Epidermal melanocyte (primary cell): ENCODE measurements around the gene AMMECR1L.
"Not testable (repeated sequence)": the region's sequence is repeated elsewhere in the genome, so short reads cannot be mapped to it uniquely, and the experiment has no call there.

ENCODE experiments used
- DNase-seq: peaks from one replicate; pipeline ENCODE4 v3.0.0; 2011; ENCODE audit warnings: low spot score; ENCODE audit not compliant: insufficient read length

Gene AMMECR1L

DNA sequence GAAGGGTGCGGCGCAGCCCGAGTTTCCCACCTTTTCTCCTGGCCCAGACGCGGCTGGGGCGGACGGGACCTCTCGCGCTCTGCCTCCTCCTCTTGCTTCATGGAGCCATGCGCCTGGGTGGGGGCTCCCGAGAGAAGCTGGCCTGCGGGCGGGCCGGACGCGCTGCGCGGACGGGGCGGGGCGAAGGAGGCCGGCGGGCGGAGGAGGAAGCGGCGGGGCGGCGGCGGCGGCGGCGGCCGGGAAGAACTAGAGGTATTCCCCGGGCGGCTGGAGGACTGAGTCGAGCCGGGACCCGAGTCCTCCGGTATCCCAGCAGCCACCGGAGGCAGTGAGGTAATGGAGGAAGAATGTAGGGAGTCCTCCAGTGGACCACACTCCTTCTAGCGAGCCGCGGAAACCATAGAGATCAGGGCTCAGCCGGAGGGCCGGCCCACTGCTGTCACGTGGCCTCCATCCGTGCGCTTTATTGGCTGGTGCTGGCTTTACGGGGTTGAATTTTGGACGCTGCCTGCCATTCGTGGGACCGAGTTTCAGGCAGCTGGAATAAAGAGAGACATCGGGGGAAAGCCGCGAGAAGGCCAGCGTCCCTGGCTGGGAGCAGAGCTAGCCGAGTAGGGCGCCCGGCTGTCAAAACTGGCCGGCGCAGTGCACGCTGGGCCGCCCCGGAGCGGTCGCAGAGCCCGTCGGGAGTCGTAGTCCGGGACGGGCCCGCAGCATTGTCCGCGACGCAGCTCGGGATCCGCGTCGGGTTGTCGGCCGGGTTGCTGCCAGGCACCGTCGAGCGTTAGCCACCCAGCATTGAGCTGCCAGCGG is at the start of gene AMMECR1L:
Gene AMMECR1L (minus strand): TSS at position 177 of the 813 bp plus-strand sequence. CDS start 11,722 bp downstream, outside the sequence.
- DNase-seq: not testable (repeated sequence)

DNA sequence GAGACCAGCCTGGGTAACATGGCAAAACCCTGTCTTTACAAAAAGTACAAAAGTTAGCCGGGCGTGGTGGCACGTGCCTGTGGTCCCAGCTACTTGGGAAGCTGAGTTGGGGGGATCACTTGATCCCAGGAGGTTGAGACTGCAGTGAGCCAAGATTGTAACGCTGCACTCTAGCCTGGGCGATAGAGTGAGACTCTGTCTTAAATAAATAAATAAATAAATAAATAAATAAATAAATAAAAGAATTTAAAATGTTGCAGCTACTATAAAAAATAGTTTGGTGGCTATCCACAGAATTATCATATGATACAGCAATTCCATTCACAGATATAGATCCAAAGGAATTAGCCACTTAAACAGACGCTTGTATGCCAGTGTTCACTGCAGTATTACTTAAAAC is 49.6 kb upstream of the AMMECR1L start:
- DNase-seq: no peak

DNA sequence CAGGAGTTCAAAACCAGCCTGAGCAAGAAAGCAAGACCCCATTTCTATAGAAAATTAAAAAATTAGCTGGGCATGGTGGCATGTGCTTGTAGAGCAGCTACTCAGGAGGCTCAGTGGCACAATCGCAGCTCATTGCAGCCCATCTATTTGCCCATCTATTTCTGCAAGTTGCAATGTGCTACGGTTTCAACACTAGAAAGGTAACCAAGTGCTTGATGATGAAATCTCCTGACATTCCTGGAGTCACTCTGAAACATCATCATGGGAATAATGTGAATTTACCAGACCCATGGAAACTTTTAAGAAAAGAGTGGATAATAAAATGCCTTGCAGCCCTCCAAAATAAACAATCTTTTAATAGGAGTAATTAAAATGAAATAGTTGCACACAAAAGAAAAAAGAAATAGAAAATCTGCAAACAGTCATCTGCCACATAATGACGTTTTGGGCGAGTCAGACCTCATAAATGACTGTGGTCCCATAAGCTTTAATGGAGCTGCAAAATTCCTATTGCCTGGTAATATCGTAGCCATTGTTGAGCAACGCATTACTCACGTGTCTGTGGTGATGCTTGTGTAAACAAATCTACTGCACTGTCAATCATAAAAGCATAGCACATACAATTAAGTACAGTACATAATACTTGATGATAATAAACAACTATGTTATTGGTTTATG is 46.6 kb upstream of the AMMECR1L start:
- peak; percentile 35 for DNase-seq

DNA sequence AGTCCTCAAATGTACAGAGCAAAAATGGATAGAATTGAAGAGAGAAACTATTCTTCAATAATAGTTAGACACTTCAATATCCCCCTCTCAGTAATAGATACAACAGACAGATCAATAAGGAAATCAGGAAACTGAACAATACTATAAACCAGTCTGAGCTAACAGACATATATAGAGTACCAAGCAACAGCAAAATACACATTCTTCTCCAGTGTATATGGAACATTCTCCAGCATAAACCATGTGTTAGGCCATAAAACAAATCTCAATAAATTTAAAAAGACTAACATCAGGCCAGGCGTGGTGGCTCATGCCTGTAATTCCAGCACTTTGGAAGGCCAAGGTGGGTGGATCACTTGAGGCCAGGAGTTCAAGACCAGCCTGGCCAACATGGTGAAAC is 43.7 kb upstream of the AMMECR1L start:
- no peak for DNase-seq

DNA sequence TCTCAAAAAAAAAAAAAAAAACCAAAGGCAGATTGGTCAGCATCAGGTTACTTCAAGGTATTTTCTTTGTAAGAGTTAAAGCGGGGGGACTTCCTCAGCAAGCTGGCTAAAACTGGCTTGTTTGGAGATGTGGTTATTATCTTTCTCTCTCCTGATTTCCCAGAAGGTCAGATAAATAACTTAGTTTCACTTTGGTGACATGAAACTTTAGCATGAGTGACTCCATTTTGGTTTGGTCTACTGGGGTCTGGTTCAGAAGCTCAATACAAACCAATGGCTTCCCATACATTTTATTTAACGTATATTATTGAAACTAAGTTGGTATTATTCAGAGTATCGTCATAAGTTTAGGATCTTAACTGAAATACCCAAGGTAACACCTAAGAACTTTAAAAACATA is 41.6 kb upstream of the AMMECR1L start:
- DNase-seq: no peak

DNA sequence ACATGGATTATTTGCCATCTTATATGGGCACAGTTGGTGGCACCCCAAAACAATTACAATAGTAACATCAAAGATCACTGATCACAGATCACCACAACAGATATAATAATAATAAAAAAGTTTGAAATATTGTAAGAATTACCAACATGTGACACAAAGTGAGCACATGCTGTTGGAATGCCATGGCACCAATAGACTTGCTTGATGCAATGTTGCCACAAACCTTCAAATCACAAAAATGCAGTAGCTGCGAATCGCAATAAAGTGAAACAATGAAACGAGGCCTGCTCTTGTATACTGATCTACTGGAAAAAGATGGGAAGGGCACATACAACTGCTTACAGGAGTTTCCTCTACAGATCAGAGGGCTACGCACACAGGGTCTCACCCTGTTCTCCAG is 32.2 kb upstream of the AMMECR1L start:
- DNase-seq: no peak

DNA sequence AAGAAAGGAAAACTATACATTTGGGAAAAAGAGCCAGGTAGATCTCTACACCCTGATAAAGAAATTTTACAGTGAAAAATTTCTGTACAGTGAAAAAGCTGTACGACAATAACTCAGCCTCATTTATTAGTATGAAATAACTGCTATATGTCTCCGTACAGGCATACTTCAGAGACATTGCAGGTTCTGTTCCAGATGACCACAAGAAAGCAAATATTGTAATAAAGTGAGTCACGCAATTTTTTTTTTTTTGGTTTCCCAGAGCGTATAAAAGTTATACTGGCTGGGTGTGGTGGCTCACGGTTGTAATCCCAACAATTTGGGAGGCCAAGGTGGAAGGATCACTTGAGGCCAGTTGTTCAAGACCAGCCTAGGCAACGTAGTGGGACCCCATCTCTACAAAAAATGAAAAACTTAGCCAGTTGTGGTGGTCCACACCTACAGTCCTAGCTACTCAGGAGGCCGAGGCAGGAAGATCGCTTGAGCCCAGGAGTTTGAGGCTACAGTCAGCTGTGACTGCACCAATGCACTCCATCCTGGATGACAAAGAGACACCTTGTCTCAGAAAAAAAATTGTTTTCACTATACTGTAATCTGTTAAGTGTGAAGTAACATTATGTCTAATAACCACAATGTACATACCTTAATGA is 28.2 kb upstream of the AMMECR1L start:
- no peak for DNase-seq

DNA sequence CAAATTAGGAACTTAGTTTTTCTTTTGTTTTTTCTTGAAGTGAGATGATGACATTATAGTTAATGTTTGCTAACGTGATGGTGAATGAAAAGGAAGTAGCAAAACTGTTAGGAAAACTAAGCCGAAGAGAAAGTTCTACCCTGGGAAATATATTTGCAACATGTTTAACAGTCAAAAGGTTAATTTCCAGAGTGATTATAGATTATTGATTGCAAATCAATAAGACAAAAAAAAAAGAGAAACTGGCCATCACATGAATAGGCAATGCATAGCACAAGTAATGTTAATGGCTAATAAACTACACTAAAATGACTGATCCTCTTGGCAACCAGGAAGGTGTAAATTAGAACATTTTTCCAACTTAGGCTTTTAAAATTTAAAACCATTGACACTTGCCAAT is 26.0 kb upstream of the AMMECR1L start:
- no peak for DNase-seq

DNA sequence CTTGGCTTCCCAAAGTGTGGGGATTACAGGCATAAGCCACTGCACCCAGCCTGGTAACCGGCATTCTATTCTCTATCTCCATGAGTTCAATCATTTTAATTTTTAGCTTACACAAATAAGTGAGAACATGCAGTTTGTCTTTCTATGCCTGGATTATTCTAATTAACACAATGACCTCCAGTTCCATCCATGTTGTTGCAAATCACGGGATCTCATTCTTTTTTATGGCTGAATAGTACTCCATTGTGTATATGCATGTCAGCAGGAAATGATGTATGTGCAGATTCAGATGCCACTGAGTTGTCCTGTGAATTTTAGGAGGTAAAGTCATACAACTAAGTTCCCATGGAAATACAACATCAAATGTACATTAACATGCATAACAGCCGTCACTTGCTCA is 24.7 kb upstream of the AMMECR1L start:
- DNase-seq: no peak

DNA sequence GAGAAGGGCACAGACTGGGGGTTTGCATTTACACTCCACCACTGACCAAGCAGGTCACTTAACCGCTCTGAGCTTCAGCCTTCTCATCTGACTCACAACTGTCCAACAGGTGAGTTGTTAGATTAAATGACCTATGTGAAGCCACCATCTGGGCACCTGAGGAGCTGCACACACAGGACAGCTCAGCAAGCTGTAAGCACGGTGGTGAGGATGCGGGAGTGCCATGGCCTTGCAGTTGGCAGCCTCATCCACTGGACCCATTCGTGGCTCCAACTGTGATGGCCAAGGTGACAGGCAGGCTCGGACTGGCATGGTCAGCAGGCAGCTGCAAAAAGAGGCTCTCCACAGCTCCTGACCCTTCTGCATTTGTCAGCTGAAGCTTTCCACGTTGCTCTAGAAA is 23.3 kb upstream of the AMMECR1L start:
- DNase-seq: no peak

DNA sequence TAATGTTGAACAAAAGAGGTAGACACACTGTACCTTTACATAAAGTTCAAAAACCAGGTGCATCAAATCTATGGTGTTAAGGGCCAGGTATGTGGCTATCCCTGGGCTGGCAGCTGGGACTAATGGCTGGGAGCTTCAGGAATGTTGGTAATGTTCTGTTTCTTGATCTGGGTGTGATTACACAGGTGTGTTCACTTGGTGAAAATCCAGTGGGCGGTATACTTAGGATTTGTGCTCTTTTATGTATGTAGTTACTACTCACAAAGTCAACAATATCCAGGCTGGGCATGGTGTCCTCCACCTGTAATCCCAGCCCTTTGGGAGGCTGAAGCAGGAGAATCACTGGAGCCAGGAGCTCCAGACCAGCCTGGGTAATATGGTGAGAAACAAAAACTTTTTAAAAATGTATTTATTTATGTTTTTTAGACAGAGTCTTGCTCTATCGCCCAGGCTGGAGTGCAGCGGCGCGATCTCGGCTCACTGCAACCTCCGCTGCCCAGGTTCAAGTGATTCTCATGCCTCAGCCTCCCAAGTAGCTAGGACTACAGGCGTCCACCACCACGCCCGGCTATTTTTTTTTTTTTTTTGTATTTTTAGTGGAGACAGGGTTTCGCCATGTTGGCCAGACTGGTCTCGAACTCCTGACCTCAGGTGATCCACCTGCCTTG is 22.1 kb upstream of the AMMECR1L start:
- DNase-seq: not testable (repeated sequence)

DNA sequence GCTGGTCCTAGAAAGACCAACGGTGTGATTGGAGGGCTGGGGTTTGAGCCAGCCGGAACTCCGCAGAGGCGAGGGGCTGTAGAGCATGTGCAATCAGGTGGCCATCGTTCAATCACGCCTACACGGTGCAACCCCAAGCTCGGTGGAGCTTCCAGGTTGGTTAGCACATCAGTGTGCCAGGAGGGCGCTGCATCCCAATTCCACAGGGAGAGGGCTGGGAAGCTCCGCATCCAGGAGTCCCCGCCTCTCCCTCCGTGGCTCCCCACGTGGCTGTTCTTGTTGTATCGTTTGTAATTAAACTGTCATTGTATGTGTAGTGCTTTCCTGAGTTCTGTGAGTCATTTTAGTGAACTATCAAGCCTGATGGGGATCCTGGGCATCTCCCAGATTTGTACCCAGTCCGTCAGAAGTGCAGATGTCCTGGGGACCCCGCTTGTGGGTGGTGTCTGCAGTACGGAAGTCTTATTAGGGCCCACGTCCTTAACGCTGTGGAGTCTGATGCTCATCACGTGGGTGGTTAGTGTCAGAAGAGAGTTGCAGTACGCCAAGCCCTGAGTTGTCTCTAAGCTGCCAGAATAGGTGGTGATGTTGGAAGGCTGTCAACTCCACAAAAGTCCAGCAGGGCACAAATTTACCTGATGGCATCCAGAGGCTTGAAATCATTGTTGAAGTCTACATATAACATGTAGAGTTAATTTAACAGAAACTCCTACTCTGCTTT is 20.6 kb upstream of the AMMECR1L start:
- no peak for DNase-seq

DNA sequence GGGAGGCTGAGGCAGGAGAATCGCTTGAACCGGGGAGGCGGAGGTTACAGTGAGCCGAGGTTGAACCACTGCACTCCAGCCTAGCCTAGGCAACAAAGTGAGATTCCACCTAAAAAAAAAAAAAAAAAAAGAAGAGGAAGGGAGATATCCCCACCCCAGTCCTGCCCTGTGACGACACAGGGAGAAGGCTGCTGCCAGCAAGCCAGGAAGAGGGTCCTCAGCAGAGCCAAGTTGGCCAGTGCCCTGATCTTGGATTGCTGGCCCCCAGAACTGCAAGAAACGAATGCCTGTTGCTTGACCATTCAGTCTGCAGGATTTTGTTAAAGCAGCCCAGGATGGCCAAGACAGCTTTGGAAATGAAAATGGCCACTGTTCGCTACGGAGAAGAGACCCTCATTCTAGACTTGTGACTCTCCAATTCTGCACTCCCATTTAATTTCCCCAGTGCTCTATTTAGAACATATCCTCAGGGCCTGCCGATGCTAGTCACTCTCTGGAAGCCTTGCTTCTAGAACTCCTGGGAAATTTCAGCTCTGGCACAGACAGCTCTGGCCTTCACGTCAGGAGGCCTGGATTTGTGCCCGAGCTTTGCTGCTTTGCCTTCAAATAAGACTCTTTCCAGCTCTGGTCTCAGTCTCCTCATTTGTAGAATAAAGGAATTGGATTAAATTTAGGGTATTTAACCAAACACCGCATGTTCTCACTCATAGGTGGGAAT is 15.7 kb upstream of the AMMECR1L start:
- DNase-seq: no peak

DNA sequence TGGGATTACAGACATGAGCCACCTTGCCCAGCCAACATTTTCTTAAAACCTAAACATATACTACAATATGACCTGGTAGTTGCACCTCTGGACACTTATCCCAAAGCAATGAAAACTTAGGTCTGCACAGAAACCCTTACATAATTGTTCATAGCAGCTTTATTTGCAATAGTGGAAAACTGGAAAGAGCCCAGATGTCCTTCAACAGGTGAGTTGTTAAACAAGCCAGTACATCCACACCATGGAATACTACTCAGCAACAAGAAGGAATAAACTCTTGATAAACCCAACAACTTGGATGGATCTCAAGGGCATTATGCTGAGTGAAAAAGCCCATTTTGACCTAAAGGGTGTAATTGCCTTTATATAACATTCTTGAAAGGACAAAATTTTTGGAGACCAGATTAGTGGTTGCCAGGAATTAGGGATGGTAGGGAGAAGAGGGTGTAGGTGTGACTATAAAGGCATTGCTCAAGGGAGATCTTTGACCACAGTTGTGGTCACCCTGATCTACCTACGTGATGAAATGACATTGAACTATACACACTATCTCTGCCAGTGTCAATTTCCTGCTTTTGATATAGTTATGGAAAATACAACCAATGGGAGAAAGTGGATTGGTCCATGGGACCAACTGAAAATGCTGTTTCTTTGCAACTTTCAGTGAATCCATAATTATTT is 11.9 kb upstream of the AMMECR1L start:
- DNase-seq: no peak

DNA sequence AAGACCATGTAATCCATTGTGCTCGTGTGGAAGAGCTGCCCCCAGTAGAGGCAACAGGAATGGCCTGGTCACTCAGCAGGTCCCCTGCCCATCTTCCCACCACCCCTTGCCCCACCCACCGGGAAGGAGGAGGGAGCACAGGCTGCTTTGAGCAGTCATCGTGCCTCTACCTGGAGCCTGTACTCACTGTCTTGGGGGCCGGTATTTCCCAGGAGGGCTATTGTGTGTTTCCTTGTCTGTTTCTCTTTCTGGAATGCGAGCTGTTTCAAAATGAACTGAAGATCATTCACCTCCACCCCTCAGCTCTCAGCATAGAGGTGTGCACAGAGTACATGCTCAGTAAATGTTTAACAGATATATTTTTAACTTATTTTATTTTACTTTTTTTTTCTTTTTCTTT is 7.7 kb upstream of the AMMECR1L start:
- no peak for DNase-seq

DNA sequence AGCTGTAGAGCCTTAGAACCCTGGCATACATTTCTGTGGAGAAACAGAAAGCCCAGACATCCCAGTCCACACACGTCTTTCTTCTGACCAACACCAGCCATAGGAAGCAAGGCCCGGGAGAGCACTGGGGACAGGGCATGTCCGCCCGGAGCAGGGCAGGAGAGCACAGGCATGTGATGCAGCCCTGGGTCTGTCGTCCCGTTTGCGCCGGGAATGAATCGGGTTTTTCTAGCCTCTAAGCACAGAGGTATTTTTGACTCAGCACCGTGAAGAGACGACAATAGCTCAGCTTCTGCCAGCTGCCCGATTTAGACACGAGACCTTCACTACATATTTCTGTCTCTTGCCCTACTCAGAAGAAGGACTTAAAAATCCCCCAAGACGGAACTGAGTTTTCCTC is 7.3 kb upstream of the AMMECR1L start:
- no peak for DNase-seq

DNA sequence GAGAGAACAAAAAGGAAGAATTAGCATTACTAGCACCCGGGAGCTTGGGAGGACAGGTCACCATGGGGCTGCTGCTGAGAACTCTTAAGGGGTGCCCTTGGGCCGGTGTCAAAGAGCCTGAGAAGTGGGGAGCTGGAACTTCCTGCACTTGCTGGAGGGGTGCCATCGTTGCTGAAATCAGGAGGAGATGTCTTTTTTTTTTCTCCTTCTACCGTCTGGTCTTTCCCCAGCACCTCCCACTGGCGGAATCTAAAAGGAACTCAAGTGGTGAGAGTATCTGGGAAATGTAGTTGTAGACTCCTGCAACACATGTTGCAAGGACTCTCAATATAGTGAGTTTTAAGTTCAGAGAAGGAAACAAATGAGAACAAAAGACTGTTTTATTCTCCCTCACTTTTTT is 6.1 kb upstream of the AMMECR1L start:
- no peak for DNase-seq

DNA sequence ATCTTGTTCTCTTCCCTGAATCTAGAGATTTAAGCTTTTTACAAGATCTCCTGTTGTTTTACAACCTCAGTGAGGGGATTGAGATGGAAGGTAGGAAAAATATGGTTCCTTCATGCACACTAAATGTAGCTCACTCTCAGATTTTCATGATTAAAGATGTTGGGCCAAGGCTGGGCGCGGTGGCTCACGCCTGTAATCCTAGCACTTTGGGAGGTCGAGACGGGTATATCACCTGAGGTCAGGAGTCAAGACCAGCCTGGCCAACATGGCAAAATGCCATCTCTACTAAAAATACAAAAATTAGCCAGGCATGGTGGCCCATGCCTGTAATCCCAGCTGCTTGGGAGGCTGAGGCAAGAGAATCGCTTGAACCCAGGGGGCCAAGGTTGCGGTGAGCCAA is 5.0 kb upstream of the AMMECR1L start:
- not testable (repeated sequence) for DNase-seq

DNA sequence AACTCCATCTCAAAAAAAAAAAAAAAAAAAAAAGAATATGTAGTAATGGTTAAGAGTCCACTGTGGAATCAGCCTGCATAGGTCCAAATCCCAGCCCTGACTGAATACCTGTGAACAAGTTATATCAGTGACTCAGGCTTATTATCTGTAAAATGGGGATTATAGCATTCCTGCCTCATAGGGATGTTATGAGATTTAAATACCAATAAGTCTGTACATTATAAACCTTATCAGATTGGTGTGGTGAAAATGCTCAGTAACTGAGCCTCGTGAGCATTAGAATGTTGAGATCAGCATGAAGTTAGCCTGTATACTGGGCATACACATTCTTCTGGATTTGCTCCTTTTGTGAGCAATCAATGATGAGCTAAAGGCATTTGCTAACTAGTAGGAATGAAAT is 3.0 kb upstream of the AMMECR1L start:
- no peak for DNase-seq

DNA sequence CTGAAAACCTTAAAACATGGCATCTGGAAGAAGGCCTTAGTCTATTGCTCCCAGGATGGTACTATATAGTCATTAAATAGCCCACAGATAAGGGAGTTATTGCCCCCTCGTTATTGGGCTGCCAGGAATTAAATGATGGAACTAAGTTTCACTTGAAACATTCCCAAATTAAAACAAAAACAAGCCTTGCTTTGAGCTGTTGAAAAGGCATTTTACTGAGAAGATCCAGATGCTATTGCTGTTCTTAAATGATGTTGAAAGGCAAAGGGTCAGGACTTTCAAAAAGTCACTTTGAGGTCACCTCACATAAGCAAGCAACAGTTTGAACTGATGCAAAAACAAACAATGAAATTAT is 2.0 kb upstream of the AMMECR1L start:
- DNase-seq: no peak
